HuH-7 (cell line): ENCODE results near the gene SASH3.

Experiments
- DNase-seq: peaks from one replicate; pipeline ENCODE4 v3.0.0; 2011; ENCODE audit warnings: low spot score

SASH3 gene

DNA sequence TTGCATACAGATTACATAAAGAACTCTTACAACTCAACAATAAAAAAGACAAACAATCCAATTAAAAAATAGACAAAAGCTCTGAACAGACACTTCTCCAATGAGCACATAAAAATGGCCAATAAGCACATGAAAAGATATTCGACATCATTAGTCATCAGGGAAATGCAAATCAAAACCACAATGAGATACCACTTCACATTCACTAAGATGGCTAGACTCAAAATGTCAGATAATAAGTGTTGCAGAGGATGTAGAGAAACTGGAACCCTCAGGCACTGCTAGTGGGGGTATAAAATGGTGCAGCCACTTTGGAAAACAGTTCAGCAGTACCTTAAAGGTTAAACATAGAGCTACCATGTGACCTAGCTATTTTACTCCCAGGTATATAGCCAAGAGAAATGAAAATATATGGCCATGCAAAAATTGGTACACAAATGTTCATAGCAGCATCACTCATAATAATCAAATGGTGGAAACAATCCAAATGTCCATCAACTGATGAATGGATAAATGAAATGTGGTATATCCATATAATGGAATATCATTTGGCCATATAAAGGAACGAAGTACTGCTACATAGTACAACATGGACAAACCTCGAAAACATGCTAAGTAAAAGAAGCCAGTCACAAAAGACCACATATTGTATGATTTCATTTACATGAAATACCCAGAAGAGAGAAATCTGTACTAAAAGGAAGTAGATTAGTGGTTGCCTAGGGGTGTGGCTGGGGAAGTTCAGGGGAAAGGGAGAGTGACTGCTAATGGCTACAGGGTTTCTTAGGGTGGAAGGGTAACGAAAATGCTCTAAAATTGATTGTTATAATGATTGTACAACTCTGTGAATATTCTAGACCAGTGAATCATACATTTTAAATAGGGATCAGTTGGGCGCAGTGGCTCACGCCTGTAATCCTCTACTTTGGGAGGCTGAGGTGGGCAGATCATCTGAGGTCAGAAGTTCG lies 29.4 kb downstream of the SASH3 start:
- no peak for DNase-seq

DNA sequence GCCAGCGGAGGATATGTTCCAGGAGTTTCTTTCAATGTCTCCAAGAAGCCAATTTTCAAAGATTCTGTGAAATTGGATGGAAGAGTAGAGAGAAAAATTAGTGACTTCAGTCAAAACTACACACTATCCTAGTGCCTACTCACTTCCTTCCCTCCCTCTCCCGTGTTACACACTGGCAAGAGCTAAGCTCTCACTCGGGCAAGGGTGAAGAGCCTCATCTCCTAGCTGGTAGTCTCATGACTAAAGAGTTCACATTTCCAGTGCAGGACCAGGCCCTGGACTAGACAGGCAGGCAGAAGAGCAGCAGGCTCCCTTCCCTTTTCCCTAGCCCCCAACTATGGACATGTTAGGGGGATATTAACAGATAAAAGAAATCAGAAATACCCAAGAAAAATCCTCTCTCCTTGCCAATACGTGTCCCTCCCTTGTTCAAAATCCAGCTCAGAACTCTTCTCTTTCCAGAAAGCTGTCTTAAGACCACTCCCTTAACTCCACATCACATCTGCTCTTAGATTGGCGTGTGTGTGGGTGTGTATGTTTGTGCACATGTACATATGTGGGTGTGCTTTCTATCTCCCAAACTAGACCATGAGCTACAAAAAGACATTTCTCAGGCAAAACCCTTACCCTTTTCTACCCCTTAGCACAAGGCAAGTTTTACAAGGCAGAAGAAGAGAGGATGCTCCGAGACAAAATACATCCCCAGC lies 34.1 kb downstream of the SASH3 start:
- no peak for DNase-seq

DNA sequence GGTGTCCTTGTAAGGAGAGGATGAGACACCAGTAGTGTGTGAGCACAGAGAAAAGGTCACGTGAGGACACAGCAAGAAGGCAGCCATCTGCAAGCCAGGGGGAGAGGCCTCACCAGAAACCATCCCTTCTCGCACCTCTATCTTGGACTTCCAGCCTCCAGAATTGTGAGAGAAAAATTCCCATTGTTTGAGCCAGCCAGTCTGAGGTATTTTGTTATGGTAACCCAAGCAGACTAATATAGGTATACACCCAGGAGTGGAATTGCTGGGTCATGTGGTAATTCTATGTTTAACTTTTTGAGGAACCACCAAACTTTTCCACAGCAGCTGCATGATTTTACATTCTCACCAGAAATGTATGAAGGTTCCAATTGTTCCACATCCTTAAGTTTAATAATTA lies 38.4 kb downstream of the SASH3 start:
- no peak for DNase-seq

DNA sequence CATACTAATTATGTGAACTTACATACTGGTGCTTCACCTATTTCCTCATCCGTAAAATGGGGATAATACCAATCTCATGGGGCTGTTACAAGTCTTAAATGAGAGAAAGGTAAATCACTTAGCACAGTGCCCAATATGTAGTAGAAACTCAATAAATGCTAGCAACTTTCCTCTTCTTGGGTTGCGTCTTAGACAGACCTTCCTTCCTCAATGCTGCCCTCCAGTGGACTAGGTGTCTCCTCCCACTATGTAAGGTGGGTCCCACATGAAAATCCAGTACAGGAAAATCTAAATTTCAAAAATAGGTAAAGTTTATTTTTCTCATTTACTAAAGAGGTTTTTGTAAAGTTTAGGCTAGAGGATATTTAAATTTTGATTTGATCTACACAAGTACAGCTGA lies 43.4 kb downstream of the SASH3 start:
- DNase-seq = peak; percentile 28

DNA sequence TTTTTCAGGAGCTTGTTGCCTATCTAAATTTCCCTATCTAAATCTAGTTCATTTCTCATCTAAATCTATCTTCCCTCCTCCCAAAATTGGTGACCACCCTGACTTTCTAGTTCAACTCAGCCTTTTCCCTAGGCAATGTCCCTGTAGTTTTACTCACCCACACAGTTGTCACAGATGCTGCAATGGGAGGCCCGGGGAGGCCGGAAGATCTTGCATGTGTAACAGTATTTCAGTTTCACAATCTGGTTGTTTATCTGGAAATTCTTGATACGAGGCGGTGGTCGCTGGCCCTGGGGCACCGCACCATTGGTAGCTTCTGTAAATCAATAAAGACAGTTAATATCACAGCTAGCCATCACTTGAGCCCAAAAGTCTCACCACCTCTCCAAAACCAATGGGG lies 43.8 kb downstream of the SASH3 start:
- no peak for DNase-seq

DNA sequence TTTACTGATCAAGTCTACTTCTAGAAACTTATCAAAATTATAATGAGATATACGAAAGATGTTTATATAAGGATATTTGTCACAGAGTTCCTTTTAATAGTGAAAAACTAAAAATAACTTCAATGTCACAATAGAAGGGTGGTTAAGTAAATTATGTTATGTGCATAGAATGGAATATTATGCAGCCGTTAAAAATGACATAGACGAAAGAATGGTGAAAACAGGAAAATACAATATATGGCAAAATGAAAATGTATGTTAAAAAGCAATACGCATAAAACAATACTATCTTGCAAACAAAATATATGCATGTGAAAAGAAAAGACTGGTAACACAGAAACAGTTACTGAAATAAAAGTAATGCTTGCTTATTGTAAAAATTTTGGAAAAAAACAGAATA lies 44.9 kb downstream of the SASH3 start:
- DNase-seq = no peak

DNA sequence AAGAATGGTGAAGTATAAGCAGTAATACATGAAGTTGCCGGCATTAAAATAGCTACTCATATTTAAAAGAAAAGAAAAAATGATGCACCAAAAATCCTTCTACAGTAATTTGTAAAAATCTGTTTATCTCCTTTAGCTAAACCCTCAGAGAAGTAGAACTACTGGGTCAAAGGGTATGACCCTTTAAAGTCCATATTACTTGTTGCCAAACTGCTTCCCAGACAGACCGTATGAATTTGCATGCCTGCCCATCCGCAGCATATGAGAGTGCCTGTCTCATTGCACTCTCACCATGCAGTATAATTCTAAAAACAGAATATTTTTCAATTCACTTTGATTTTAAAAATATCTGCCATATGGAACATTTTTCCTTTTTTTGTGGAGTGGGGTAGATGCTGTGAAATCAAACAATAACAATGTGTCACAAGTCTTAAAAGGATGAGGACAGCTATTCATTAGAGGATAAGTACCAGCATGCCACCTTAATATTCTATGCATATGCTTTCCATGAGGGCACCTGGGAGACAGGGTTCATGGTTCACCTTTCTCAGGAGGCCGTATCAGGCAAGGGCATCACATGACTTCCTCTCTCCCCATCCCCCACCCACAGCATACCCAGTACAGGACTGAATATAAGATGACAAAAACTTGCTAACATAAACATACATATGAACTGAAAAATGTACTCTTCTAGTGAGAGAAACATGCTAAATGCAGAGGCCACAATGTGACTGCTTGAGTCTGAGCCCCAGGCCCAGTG lies 46.2 kb downstream of the SASH3 start:
- DNase-seq = no peak

DNA sequence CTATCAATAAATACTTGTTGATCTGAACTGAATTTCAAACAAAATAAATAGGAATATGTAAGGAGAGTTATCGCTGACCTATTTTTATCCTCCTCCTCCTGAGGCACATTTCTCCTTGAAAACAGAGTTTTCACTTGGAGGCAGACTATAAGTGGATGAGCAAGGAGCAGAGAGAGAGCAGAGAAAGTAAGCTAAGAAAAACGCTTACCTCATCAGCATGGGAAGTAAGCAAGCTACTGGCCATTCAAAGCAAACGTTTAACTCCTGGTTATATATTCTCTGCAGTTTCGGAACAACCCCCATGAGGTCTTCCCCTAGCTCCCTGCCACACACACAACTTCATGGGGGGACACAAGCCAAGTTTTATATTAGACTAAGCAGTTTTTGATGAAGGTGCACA lies 50.7 kb downstream of the SASH3 start:
- DNase-seq = no peak

DNA sequence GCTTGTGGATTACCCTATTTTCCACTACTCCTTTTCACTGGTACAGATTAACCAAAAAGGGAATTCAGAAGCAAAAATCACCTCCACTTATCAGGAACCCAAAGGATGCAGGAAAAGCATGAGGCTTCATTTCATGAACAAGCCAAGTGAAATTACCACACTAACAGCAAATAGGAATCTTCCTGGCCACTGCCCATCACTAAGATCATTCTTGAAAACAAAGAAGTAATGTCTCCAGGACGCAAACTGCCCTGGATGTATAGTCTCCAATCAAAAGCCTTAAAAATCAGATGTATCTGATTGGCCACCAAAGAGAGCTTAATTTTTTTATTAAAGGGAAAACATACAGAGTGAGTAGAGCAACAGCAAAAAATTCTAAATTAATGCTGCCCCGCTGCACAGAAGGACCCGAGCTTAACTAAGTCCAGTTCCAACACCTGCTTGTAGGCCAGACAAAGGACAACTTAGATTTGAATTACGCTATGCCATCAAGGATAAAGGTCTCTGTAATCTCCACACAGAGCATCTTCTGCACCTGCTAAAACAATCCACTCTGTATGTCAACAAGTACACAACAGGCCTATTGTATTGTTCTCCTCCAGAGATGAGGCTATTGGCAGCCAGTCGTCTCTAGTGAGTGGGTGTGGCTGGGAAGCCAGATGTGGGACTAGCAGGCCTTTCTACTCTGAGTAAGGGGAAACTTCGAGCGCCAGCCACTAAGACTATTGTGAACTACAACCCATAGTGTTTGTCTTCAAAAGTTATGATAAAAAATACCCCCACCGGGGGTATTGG lies 51.5 kb downstream of the SASH3 start:
- no peak for DNase-seq

DNA sequence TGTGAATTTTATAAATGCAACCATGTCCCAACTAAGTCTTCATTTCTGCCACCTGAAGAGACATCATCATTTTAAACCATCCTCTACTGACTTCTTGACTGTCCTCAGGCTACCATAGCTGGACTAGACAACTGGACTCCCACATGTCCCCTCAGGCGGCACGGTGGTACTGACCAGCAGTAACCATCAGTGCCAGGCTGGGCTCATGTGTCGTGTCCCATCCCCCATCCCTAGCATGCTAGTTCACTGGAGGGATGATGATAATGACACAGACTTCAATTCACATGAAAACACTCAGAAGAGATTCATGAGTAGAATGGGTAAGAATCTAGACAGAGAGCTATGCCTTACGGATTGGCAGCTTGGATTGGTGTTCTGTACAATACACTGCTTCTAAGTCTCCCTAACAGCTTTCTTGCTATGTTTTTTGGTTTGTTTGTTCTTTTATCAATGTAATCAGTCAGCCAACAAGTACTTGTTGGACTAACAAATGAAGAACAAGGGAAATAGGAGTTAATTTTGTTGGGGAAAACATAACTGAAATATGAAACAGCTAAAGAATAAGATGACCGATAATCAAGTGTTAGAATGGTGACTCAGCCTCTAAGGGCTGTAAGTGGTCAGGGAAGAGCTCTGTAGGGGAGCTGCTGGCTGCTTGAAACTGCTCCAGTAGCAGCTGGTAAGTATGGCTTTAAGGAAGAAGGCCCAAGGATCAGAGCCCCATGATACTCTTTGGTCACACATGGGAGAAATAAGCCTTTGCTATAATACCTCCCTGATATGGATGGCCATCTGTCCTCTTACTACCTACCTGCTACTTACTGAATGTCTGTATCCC lies 53.6 kb downstream of the SASH3 start:
- no peak for DNase-seq

DNA sequence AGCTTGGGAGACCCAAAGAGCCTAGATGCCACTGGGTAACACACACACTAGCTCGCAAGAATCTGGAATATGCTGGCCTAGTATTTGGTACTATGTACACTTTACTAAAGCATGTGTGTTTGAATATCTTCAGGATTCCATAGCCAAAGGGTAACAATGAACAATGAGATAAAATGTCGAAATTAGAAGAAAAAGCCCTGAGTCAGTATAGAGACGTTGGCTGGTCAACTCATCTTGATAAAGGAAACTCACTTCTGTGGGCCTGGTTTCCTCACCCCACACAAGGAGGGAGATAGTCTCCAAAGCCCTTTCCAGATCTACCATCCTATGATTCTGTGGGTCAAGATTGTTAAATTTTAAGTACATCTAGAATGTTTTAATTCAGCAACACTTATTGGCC lies 57.1 kb downstream of the SASH3 start:
- DNase-seq = no peak

DNA sequence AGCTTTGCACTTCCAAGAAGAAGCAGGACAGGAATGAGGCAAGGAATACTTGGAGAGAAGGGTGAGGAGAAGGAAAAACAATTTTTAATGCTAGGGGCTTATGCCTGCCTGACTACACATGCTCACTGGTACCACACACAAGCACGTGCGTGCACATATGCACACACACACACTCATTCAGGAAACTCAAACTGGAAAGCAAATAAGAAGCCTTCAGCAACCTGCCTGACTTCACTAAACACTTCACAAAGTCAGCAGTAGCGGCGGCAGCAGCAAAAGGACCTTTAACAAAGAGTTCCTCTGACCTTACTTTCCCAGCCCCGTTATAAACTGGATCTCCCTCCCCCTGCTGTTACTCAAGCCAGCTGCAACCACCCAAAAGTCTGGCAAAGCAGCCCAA lies 60.6 kb downstream of the SASH3 start:
- no peak for DNase-seq

DNA sequence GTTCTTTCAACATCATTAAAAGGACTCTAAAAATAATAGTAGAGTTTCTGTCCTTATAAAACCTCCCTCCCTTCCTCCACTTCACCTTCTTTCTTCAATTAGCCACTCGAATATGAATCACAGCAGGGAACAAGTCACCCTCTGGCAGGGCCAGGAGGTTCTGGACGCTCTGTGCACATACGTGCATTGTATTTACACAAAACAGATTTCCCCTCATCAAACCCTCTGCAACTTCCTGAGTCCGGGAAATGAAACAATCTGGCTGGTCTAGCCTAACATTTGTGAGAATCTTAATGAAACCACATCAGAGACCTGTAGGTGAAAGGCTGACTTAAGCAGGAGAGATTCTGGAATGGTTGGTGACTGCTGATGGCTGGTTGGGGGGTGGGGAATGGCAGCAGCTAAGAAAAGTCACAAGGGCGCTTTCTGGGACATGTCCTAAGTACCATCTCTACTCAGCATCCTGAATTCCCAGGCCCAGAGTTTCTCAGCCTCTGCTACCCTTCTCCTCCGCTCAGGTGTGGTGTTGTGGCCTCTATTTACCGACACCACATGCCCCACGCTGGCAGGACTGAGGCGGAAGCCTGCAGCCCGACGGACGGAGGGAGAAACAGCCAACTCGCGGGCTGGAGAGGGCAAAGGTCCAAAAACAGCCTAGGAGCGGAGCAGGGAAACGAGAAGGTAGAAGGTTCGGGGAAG lies 62.9 kb downstream of the SASH3 start:
- DNase-seq = peak; percentile 28

DNA sequence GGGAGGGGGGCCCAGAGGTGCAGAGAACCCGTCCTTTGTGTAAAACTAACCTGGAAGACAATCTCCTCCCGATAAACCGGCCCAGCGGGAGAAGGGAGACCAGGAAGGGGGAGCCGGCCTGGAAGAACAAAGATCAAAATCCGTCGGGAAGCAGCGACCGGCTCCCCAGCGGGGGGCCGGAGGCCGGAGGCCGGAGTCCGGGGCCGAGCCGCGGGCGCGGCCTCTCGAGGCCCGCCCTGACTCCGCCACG lies 63.4 kb downstream of the SASH3 start:
- no peak for DNase-seq

DNA sequence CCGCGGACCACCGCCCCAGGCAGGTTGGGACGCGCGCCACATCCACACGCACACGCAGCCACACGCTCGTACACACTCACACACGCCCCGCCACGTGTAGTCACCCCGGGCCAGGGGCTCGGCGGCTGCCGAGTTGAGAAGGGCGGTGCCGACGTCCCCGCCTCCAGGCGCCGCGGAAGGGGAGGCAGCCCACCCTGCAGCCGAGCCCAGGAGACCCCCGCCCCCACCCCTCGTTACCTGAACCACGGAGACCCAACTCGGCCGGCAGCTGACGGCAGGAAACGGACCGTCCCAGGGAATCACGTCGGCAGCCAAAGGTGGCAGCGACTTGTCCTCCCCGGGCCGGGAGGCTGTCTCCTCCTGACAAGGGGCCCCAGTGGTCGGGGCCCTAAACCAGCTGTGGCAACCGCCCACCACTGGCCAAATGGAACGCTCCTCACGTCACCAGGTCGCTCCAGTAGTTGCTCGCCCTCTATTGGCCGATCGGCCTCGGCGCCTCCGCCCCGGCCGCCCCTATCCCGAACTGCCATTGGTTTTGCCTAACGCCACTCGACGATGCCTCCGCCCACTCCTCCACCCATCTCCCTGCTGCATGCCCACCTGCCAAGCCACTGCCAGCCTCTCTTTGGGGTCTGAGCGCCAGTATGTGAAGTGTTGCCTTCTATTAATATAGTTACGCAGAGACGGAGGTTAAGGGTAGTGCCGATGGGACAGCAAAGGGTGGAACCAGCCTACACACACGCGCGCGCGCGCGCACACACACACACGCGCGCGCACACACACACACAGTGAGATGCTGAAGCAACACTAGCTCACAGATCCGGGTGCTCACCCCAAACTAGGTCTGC lies 63.9 kb downstream of the SASH3 start, which contains the start of gene ZDHHC9:
TSS of gene ZDHHC9 (minus strand) at position 428 of the 848 bp plus-strand sequence. CDS start 1,941 bp downstream, outside the sequence.
- peak; percentile 91 for DNase-seq
